Adrenal gland (tissue), 5 donors: ENCODE results near the gene TMEM245.

Experiments
- CTCF ChIP-seq, 6 experiments: fragments of 450-650 bp in 4 of 6; fragments of 200-600 bp in 2 of 6; sonication (generic) in 1 of 6; IDR thresholded peaks; 1 replicate in 5 of 6; 2 replicates in 1 of 6; pipeline versions ENCODE4 v1.5.1 to v1.8.0; 2016 to 2021; ENCODE audit warnings: antibody characterized with exemption in 6 of 6, mild to moderate bottlenecking in 2 of 6, moderate library complexity in 1 of 6
- POLR2A ChIP-seq, 2 donors: fragments of 450-650 bp; IDR thresholded peaks; one replicate each; pipeline ENCODE4 v1.6.1; 2017; ENCODE audit warnings: antibody characterized with exemption in 2 of 2, mild to moderate bottlenecking in 2 of 2, moderate library complexity in 1 of 2
- donor health status: DM: no; HTN: no; CAD: no.

- no peak for TF ChIP-seq CTCF (IDR thresholded peaks at IDR 0.05)
- TF ChIP-seq POLR2A (IDR thresholded peaks at IDR 0.05) = peak in 1 of 2 donors; percentile 38
These were observed 5.7 kb downstream of the TMEM245 start for GRCh38 chr9:109113892-109114609.
